ENCODE measurements around the gene CTDSP1. TPM values are rescaled to one million over a fixed set of nuclear protein-coding genes. Genes with fewer than 3 reads are reported as not detected.

CTDSP1 gene, protein sequence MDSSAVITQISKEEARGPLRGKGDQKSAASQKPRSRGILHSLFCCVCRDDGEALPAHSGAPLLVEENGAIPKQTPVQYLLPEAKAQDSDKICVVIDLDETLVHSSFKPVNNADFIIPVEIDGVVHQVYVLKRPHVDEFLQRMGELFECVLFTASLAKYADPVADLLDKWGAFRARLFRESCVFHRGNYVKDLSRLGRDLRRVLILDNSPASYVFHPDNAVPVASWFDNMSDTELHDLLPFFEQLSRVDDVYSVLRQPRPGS
- polyA plus RNA-seq (ENCODE audit: insufficient read length in 10 of 10): 100 to 1,000 TPM in 2 of 10 donors, 10 to 100 TPM in 8; 77.9 to 102 (median 90.3) TPM
- long read RNA-seq, donor 1, transcript CTDSP1-201 (7 exons, 2,638 nt): major isoform, 7 of 30 reads
- long read RNA-seq, donor 1, partial matches to known transcripts: 5 of 30 reads
- long read RNA-seq, donor 1, other reads (novel, unspliced or antisense): 17 of 30 reads
- long read RNA-seq, donor 2, transcript CTDSP1-201 (7 exons, 2,638 nt): major isoform, 7 of 77 reads
- long read RNA-seq, donor 2, partial matches to known transcripts: 57 of 77 reads
- long read RNA-seq, donor 2, other reads (novel, unspliced or antisense): 11 of 77 reads
- long read RNA-seq, donor 3: 0 reads
- long read RNA-seq, donor 4, transcript CTDSP1-201 (7 exons, 2,638 nt): major isoform, 5 of 17 reads
- long read RNA-seq, donor 4, partial matches to known transcripts: 0 of 17 reads
- long read RNA-seq, donor 4, other reads (novel, unspliced or antisense): 10 of 17 reads
- long read RNA-seq, donor 5, transcript CTDSP1-201 (7 exons, 2,638 nt): major isoform, 11 of 36 reads
- long read RNA-seq, donor 5, partial matches to known transcripts: 0 of 36 reads
- long read RNA-seq, donor 5, other reads (novel, unspliced or antisense): 23 of 36 reads
- long read RNA-seq, donor 6, transcript CTDSP1-201 (7 exons, 2,638 nt): major isoform, 6 of 38 reads
- long read RNA-seq, donor 6, partial matches to known transcripts: 29 of 38 reads
- long read RNA-seq, donor 6, other reads (novel, unspliced or antisense): 0 of 38 reads
- long read RNA-seq, donor 7, transcript CTDSP1-201 (7 exons, 2,638 nt): major isoform, 11 of 26 reads
- long read RNA-seq, donor 7, partial matches to known transcripts: 0 of 26 reads
- long read RNA-seq, donor 7, other reads (novel, unspliced or antisense): 15 of 26 reads
- long read RNA-seq, donor 8, transcript CTDSP1-201 (7 exons, 2,638 nt): major isoform, 7 of 17 reads
- long read RNA-seq, donor 8, partial matches to known transcripts: 0 of 17 reads
- long read RNA-seq, donor 8, other reads (novel, unspliced or antisense): 8 of 17 reads
- long read RNA-seq, donor 9, partial matches to known transcripts: 7 of 10 reads
- long read RNA-seq, donor 9, other reads (novel, unspliced or antisense): 0 of 10 reads

DNA sequence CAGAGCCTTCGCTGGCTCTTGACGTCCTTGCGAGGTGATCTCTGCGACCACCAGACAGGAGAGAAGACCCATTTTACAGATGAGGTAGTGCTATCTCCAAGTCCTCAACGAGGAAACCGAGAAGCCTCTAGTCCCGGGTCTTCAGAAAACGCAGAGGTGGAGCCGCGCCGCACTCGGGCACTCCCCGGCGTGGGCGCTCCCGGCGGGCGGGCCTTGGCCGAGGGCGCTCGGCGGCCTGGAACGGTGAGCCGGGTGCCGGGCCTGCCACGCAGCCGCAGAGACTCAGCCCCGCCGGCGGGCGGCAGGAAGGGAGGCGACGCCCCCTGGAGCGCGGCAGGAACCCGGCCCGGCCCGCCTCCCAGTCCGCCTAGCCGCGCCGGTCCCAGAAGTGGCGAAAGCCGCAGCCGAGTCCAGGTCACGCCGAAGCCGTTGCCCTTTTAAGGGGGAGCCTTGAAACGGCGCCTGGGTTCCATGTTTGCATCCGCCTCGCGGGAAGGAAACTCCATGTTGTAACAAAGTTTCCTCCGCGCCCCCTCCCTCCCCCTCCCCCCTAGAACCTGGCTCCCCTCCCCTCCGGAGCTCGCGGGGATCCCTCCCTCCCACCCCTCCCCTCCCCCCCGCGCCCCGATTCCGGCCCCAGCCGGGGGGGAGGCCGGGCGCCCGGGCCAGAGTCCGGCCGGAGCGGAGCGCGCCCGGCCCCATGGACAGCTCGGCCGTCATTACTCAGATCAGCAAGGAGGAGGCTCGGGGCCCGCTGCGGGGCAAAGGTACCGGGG, at the start of gene CTDSP1:
Gene CTDSP1, plus strand, starts transcription at position 478 of the 776 bp plus-strand sequence. Its CDS starts 223 bp downstream, at position 701.
- DNase-seq: peak; percentile 99

DNA sequence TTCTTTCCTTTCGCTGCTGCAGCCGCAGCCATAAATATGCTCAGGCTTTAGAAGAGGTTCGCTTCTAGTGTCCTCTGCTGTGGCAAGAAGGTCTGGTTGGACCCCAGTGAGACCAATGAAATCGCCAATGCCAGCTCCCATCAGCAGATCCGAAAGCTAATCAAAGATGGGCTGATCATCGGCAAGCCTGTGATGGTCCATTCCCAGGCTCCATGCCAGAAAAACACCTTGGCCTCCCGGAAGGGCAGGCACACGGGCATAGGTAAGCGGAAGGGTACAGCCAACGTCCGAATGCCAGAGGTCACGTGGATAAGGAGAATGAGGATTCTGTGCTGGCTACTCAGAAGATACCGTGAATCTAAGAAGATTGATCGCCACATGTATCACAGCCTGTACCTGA, 45.6 kb upstream of the CTDSP1 start:
- DNase-seq: no peak

DNA sequence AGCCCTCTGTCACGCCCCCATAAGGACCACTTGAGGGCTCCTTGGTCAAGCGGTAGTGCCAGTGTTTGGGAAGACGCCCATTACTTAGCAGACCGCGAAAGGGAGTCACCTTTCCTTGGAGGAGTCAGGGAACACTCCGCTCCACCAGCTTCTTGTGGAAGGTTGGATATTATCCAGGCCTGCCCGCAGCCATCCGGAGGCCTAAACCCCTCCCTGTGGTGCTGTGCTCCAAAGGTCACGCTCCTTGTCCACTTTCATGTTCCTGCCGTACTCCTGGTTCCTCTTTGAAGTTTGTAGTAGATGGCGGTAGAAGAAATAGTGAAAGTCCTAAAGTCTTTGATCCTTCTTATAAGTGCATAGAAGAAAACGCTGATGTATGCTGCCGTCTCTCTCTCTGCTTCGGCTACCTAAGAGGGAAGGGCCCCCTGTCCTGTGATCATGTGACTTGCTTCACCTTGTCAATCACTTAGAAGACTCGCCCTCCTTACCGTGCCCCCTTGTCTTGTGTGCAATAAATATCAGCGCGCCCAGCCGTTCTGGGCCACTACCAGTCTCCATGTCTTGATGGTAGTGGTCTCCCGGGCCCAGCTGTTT, 44.7 kb upstream of the CTDSP1 start:
- no peak for DNase-seq

DNA sequence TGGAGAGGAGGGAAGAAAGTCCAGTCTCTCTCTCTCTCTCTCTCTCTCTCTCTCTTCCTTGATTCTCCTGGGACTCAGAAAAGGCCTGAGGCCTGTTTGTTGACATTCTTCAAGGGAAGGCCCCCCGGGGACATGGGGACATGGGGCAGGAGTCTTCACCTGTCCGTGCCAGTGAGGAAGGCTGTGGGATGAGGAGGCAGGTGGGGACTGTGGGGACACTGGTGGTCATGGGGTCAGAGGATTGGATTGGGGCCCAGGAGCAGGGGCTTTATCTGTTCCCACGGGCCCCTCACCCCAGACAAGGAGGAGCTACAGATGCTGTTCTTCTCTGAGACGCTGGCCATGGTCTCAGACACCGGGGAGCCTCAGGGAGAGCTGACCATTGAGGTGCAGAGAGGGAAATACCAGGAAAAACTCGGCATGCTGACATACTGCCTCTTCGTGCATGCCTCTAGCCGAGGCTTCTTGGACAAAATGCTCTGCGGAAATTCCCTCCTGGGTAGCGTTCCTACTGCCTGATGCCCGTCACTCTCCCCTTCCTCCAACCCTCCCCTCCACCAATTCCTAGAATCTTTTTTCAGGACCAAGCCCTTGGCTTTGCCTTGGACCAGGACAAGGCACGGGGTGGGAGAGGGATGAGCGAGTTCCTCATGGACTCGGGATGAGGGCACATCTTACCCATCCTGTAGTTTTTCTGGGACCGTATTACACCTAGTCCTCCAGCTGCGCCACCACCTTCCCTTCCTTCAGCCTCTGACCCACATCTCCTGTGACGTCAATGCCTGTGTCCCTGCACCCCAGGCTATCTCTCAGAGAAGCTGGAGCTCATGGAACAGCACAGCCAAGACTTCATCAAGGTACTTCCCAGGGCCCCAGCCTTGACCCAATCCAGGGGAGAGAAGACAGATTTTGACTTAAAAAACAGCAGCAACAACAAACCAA, 42.2 kb upstream of the CTDSP1 start:
- no peak for DNase-seq

DNA sequence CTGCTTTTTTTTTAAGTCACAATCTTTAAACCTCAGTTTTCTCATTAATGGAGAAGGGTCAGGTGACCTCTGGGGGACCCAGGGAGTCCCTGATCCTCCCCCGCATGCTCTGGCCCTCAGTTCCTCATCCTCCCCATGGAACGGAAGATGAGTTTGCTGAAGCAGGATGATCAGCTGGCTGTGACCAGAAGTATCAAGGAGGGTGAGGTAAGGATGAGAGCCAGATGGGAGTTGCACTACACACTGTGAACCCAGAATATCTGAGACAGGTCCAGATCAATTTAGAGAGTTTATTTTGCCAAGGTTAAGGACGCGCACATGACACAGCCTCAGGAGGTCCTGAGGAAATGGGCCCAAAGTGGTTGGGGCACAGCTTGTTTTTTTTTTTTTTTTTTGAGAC, 39.2 kb upstream of the CTDSP1 start:
- DNase-seq: no peak

DNA sequence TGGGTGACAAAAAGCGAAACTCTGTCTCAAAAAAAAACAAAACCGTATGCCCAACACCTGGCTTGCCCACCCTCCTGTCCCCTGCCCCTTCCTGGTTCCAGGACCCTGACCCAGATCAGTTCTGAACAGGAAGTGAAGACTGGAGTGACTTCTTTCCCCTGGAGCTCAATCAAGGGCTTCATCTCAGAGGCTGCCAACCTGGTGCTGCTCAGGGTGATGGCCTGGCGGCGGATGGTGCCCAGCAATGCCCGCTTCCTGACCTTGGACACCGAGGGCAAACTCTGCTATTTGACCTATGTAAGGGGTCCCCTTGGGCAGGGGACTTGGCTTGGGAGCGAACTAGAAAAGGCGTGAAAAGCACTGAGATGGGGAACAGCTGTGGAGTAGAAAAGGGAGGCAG, 37.1 kb upstream of the CTDSP1 start:
- DNase-seq: no peak

DNA sequence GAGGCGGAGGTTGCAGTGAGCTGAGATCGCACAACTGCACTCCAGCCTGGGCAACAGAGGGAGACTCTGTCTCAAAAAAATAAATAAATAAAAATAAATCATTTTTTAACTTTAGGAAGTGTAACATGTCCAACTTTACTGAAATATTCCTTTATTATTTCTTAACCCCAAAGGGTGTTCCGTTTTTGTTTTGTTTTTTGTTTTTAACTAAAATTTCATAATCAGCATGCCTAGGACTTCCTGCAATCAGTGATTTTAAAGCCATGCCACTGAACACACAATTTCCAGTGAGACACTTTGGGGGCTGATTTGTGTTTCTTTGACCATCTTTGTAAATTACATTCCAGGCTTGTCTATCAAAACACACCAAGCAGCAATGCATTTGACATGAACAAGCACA, 35.9 kb upstream of the CTDSP1 start:
- no peak for DNase-seq

DNA sequence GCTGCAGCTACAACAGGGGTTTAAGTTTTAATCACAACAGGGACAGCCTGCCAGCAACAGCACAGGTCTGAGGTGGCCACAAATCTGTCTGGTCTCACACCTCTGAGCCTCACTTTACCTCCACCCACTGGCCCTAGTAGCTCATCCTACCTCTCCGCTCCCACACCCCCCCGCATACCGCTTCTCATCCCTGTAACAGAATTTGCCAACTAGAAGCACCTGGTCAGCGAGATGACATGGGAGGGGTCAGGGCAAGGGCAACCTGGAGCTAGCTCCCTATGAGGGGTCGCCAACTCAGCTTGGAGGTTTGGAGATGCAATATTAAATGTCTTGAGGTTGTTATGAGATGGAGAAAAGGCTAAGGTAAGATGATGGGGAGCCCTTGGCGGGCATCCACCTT, 35.5 kb upstream of the CTDSP1 start:
- DNase-seq: no peak

DNA sequence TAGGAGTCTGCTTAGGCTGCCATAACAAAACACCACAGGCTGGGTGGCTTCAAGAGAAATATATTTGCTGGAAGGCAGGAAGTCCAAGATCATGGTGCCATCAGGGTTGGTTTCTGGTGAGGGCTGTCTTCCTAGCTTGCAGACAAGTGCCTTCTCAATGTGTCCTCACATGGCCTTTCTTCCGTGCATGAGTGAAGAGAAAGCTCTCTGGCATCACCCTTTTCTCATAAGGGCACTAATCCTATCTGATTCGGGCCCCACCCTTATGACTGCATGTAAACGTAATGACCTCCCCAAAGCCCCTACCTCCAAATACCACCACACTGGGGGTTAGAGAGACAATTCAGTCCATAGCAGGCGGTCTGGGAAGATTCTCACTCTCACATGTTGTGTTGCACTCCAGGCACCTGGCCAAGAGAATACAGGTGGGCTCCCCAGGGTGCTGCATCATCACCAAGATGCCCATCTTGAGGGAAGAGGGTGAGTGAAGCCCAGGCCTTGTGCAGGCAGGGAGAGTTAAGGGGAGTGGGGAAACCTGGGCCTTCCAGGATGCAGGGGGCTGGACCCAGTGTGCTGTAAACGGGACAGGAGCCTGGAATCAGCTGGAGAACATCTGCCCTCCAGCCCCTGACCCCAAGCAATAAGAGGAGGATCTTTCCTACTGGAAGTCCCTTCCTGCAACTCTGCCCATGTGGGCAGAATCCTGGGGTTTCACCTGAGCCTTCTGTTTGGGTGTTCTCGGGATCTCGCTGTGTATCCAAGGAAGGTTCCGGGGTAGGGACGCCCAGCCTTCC, 32.9 kb upstream of the CTDSP1 start:
- no peak for DNase-seq

DNA sequence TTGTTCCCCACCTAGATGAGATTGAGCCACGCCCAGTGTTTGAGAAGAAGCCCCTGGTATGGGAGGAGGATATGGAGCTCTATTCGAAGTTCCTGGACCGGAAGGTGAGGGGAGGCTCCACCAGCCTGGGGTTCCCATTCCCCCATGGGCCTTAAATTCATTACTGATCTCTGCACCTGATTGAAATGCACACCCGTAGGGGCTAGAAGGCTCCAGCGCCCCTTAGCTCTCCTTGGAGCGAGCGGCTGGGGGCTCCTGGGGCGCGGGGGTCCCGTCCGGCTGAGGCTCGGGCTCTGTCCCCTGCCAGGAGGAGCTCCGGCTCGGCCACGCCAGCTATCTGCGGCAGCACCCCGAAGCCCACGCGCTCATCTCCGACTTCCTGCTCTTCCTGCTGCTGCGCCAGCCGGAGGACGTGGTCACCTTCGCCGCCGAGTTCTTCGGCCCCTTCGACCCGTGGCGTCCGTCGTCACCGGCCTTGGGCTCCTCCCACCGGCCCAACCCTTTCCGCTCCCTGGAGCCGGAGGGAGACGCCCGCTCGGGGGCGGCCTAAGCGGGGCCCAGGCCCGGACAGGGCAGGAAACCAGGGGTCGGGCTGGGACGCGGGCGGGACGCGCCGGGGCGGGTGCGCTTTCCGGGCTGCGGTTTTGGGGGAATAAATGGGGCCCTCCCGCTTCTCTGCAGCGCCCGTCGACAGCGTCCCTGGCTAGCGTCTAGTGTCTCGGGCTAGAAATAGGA, 32.1 kb upstream of the CTDSP1 start:
- peak; percentile 55 to 94 (median 87) for DNase-seq

DNA sequence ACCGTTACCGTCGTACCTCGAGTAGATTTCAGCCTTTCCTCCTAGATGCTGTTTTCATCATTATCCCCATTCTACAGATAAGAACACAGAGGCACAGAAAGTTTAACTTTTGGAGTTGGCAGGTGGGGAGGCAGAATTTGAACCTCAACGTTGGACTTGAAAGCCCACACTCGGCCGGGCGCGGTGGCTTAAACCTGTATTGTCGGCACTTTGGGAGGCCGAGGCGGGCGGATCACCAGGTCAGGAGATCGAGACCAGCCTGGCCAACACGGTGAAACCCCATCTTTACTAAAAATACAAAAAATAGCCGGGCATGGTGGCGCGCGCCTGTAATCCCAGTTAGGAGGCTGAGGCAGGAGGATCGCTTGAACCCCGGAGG, 31.5 kb upstream of the CTDSP1 start:
- DNase-seq: no peak

DNA sequence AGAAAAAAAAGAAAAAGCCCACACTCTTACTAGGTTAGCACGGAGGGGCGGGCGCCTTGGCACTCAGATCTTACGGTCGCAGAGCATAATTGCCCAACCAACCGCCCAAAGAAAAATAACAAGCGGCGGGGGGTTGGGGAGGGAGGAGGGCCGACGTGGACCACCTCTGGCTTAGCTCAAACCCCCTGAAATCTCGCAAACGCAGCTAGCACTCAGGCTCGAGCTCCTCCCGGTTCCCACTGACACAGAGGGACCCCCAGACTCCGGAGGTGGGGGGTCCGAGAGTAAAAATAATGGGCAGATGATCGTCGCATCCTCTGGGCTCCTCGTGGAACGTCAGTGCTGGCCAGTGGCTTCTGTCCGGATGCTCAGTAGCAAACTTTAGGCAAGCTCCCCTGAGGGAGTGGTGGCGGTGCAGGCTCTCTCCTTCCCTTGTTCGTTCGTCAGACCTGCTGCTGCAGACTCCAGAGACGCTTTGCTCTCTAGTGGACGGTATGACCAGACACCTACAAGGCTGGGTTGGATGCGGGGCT, 31.0 kb upstream of the CTDSP1 start:
- DNase-seq: no peak

DNA sequence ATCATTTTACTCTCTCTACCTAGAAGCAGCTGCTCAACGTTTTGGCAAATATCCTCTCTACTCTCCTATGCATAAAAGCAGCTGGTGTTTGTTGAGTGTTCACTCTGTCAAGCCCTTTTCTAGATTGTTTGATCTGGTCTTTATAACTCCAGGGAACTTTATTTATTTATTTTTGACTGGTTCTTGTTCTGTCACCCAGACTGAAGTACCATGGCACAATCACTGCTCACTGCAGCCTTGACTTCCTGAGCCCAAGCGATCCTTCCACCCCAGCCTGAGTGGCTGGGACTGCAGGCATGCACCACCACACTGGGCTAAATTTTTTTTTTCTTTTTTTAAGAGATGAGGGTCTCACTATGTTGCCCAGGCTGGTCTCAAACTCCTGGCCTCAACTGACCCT, 30.3 kb upstream of the CTDSP1 start:
- DNase-seq: no peak

DNA sequence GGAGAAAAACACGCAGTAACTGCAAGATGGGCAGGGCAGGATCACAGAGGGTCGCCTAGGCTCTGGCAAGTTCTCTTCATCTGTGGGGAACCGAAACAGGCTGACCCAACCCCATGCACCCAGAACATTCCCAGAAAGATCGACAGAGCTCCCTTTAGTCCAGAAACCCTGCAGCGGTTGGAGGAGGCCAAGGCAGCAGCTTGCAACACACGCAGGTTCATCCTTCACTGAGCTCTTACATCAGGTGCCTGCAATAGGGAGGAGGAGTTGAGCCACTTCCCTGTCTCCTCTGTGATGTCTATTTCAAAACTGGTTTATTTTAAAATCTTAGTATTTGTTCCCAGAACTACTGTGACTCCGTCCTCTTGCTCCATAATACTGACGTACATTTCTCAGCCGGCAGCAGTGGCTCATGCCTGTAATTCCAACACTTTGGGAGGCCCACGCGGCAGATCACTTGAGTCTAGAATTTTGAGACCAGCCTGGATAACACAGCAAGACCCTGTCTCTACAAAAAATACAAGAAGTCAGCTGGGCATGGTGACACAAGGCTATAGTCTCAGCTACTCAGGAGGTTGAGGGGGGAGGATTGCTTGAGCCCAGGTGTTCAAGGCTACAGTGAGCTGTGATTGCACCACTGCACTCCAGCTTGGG, 29.1 kb upstream of the CTDSP1 start:
- no peak for DNase-seq

DNA sequence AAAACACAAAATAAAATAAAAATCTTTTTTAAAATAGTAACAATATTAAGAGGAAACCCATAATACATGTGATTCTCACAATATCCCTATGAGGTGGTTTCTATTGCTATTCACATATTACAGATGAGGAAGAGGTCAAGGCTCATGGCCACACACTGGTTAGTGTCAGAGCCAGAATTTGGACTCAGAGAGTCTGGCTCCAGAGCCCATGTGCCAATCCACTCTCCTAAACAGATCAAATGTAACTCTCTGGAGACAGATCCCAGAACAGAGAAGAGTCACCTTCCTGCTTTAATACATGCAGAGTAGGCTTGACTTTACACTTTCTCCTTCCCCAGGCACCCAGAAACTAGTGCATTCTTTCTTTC, 27.7 kb upstream of the CTDSP1 start:
- DNase-seq: no peak

DNA sequence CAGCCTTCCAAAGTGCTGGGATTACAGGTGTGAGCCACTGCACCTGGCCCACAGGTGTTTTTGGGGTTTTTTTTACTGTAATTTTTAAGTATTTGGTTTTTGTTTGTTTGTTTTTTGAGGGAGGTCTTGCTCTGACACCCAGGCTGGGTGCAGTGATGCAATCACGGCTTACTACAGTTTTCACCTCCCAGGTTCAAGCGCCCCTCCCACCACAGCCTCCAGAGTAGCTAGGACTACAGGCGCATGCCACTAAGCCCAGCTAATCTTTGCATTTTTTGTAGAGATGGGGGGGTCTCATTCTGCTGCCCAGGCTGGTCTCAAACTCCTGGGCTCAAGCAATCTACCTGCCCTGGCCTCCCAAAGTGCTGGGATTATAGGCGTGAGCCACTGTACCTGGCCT, 24.9 kb upstream of the CTDSP1 start:
- no peak for DNase-seq

DNA sequence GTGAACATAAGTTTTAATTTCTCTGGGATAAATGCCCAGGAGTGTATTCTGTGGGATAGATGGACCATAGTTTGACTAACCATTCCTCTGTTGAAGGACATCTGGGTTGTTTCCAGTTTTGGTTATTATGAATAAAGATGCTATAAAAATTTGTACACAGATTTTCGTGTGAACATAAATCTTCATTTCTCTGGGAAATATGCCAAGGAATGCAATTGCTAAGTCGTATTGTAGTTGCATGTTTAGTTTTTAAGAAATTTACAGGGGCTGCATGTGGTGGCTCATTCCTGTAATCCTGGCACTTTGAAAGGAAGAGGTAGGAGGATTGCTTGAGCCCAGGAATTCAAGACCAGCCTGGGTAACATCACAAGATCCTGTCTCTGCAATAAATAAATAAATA, 24.5 kb upstream of the CTDSP1 start:
- peak in 1 of 3 donors; percentile 42 for DNase-seq

All from muscle of back (tissue), 13 donors.